ENCODE results near the gene ATP1A2. TPM values are rescaled to one million over a fixed set of nuclear protein-coding genes. Genes with fewer than 3 reads are reported as not detected.

ATP1A2 gene
- total and polyA plus RNA-seq, 3 donors from 2014 or later, result 13.2 to 27.9 (median 14.2) TPM

GRCh38 chr1:160137216-160137862, 21.8 kb downstream of the ATP1A2 start:
- no peak for DNase-seq
- H3K36me3 ChIP-seq (ENCODE audit: low read depth, missing control alignments), result no peaks in the 10 kb centered on the region

GRCh38 chr1:160139840-160140239, 24.3 kb downstream of the ATP1A2 start:
- Histone ChIP-seq H3K36me3 (ENCODE audit: low read depth, missing control alignments) (no peaks in the 10 kb centered on the region), H3K27ac (no peak overlapping the region), H3K4me1 (no peaks in the 10 kb centered on the region), H3K9me3 (no peaks in the 10 kb centered on the region), H3K27me3 (no peaks in the 10 kb centered on the region), H3K4me3 (no peak overlapping the region)
- intact Hi-C loops (cut with DNase I; ENCODE audit: low total_unique reads), result no loop called here
- 90 to 96% methylated on average over 8 of the region's 8 CpGs for WGBS, 2 donors
- no peak for TF ChIP-seq CTCF (IDR thresholded peaks at IDR 0.05)
- no peak for TF ChIP-seq POLR2A (IDR thresholded peaks at IDR 0.05)
- no peak for DNase-seq

More at GRCh38 chr1:160137216-160137862, 21.8 kb downstream of the ATP1A2 start:
- WGBS, 2 donors, result 91 to 97% methylated on average over 8 of the region's 8 CpGs
- TF ChIP-seq CTCF (IDR thresholded peaks at IDR 0.05), result no peak
- no peak for TF ChIP-seq POLR2A (IDR thresholded peaks at IDR 0.05)
- intact Hi-C loops (cut with DNase I; ENCODE audit: low total_unique reads), result no loop called here
- H3K4me3 ChIP-seq, result no peak overlapping the region
- H3K27ac ChIP-seq, result no peak overlapping the region
- peaks cover 5% of the 10 kb centered on the region for H3K4me1 ChIP-seq
- no peaks in the 10 kb centered on the region for H3K9me3 ChIP-seq
- H3K27me3 ChIP-seq, result no peaks in the 10 kb centered on the region

- no peak overlapping the region for H3K4me3 ChIP-seq
- intact Hi-C loops (cut with DNase I; ENCODE audit: low total_unique reads), result no loop called here
- no peaks in the 10 kb centered on the region for H3K9me3 ChIP-seq
- no peaks in the 10 kb centered on the region for H3K36me3 ChIP-seq (ENCODE audit: low read depth, missing control alignments)
- no peak for DNase-seq
- no peaks in the 10 kb centered on the region for H3K4me1 ChIP-seq
- no peak for TF ChIP-seq CTCF (IDR thresholded peaks at IDR 0.05)
- TF ChIP-seq POLR2A (IDR thresholded peaks at IDR 0.05), result no peak
- no peaks in the 10 kb centered on the region for H3K27me3 ChIP-seq
- WGBS, 2 donors, result 45 to 48% methylated on average over 1 of the region's 1 CpG
- no peak overlapping the region for H3K27ac ChIP-seq
Observed at GRCh38 chr1:160143695-160144094, 28.1 kb downstream of the ATP1A2 start.

DNA sequence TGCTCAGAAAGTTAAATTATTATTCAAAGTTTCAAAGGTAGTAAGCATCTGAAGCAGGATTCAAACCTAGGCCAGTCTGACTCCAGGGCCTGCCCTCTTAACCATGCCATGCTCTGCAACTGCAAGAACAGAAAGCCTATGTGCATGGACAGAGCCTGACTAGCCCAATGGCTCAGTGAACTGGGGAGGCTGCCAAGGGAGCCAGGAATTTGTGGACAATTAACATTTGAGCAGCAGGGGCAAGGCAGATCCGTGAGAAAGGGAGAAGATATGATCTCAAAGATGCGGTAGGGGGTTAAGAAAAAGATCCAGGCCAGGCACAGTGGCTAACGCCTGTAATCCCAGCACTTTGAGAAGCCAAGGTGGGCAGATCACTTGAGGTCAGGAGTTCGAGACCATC, 29.4 kb downstream of the ATP1A2 start:
- Histone ChIP-seq H3K36me3 (ENCODE audit: low read depth, missing control alignments) (no peaks in the 10 kb centered on the region), H3K4me3 (no peak overlapping the region), H3K4me1 (no peaks in the 10 kb centered on the region), H3K9me3 (no peaks in the 10 kb centered on the region), H3K27me3 (no peaks in the 10 kb centered on the region), H3K27ac (no peak overlapping the region)
- intact Hi-C loops (cut with DNase I; ENCODE audit: low total_unique reads), result no loop called here
- no peak for DNase-seq
- 67 to 71% methylated on average over 4 of the region's 4 CpGs for WGBS, 2 donors
- TF ChIP-seq CTCF (IDR thresholded peaks at IDR 0.05) (no peak), POLR2A (IDR thresholded peaks at IDR 0.05) (no peak)

DNA sequence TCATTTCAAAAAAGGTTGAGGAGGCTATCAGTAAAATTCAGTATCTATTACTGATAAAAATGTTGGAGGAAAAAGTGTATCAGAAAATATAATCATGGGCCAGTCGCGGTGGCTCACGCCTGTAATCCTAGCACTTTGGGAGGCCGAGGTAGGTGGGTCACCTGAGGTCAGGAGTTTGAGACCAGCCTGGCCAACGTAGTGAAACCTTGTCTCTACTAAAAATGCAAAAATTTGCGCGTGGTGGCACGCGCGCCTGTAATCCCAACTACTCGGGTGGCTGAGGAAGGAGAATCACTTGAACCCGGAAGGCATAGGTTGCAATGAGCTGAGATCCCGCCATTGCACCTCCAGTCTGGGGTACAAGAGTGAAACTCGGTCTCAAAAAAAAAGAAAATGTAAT, 30.5 kb downstream of the ATP1A2 start:
- Histone ChIP-seq H3K36me3 (ENCODE audit: low read depth, missing control alignments) (no peaks in the 10 kb centered on the region), H3K4me1 (no peaks in the 10 kb centered on the region), H3K4me3 (no peak overlapping the region), H3K27ac (no peak overlapping the region), H3K27me3 (no peaks in the 10 kb centered on the region), H3K9me3 (no peaks in the 10 kb centered on the region)
- intact Hi-C loops (cut with DNase I; ENCODE audit: low total_unique reads), result no loop called here
- TF ChIP-seq CTCF (IDR thresholded peaks at IDR 0.05) (no peak), POLR2A (IDR thresholded peaks at IDR 0.05) (no peak)
- WGBS, 2 donors, result 86 to 90% methylated on average over 14 of the region's 14 CpGs
- DNase-seq, result no peak
